Heart right ventricle (tissue), 16 donors: ENCODE results near the gene ACTR2. TPM values are rescaled to one million over a fixed set of nuclear protein-coding genes. Genes with fewer than 3 reads are reported as not detected.

Experiments
- ATAC-seq, 8 donors: fragments of 200-7000 bp; cut with Tn5 transposase; one replicate each; pipeline ENCODE4 v1.9.1; 2020; ENCODE audit warnings: mild to moderate bottlenecking in 8 of 8, moderate library complexity in 8 of 8, moderate number of reproducible peaks in 1 of 8
- DNase-seq, 2 donors: peaks; one replicate each; pipeline ENCODE4 v3.0.0-alpha.2; 2020
- H3K27ac ChIP-seq, 10 donors: fragments of 200-600 bp; sonication (generic) in 2 of 10; one replicate each; pipeline versions ENCODE4 v1.5.0 to v1.8.0; 2020 to 2022; ENCODE audit warnings: mild to moderate bottlenecking in 3 of 10
- H3K27me3 ChIP-seq, 7 donors: fragments of 200-600 bp; one replicate each; pipeline ENCODE4 v1.8.0; 2021 to 2022; ENCODE audit warnings: mild to moderate bottlenecking in 2 of 7
- H3K36me3 ChIP-seq, 9 donors: fragments of 200-600 bp; sonication (generic) in 1 of 9; one replicate each; pipeline versions ENCODE4 v1.5.0 to v1.8.0; 2020 to 2022; ENCODE audit warnings: mild to moderate bottlenecking in 2 of 9
- H3K4me1 ChIP-seq, 9 donors: fragments of 200-600 bp; sonication (generic) in 1 of 9; one replicate each; pipeline versions ENCODE4 v1.5.0 to v1.8.0; 2020 to 2022; ENCODE audit warnings: mild to moderate bottlenecking in 4 of 9
- H3K4me3 ChIP-seq, 10 donors: fragments of 200-600 bp; sonication (generic) in 2 of 10; one replicate each; pipeline versions ENCODE4 v1.5.0 to v1.8.0; 2020 to 2022; ENCODE audit warnings: mild to moderate bottlenecking in 7 of 10, moderate library complexity in 2 of 10
- H3K9me3 ChIP-seq, 11 donors: fragments of 200-600 bp in 10 of 11; sonication (generic) in 2 of 11; one replicate each; pipeline versions ENCODE4 v1.5.0 to v1.8.0; 2013 to 2022; ENCODE audit warnings: mild to moderate bottlenecking in 2 of 11, control low read depth in 1 of 11, moderate library complexity in 1 of 11
- WGBS, 2 donors: extraction: QIAGEN DNeasy Blood & Tissue Kit; methylation state at CpG; one replicate each; pipeline ENCODE4 v1.1.7; 2013; ENCODE audit warnings: inconsistent platforms in 1 of 2; 5-methylcytosine and 5-hydroxymethylcytosine counted together
- intact Hi-C, 10 donors: fragments of 100-400 bp; cut with DNase I; formaldehyde crosslinking; loops; one replicate each; pipeline versions ENCODE4 v1.11.1 to v1.14.2; 2022
- polyA plus RNA-seq, 2 donors: library from polyadenylated mRNA; stranded (reverse); fragments of 200-250 nt; gene quantifications; one replicate each; pipeline ENCODE4 v1.2.3, GENCODE V29; 2013
- total RNA-seq, 10 donors: library from RNA; stranded (reverse); fragmentation: NEBNext Ultra II Directional in 3 of 10; extraction: Animal tissue kit (Norgen Biotek cat#: 25700) in 3 of 10; gene quantifications; one replicate each; pipeline versions ENCODE4 v1.2.1 to v1.2.4, GENCODE V29; 2021 to 2023
- TF ChIP-seq, protein P1 (sequence below), 9 donors: fragments of 200-600 bp; sonication (generic) in 2 of 9; IDR thresholded peaks; one replicate each; pipeline versions ENCODE4 v1.5.0 to v1.8.0; 2021 to 2022; ENCODE audit warnings: antibody characterized with exemption in 9 of 9, mild to moderate bottlenecking in 5 of 9, moderate library complexity in 1 of 9
- donor health status: Arrhythmogenic right ventricular cardiomyopathy.
- donor health status: ischemic (EF 13 %, LVEDD 7.1; RV severe dilation, severe dysfunction).
- donor health status: healthy with polysubstance abuse.
- donor health status: DM: no; HTN: yes; CAD: no.
- donor health status: DM: no; HTN: no; CAD: no.
- donor health status: ischemic (EF 25% LVEDD 6.9; RV normal size, moderate dysfunction).
- donor health status: ischemic (EF 25% LVEDD 5.7; RV mildly dilated, moderate dysfunction).
- donor health status: healthy.
- donor health status: DM: yes; HTN: yes; CAD: no.
- donor health status: Ischemic cardiomyopathy.
- donor health status: ischemic (EF 35%, LVEDD 5.7; RV mildly dilated, moderate dysfunction).
- donor health status: nonischemic (EF 11% LVEDD 7.7; RV severe dilation, severe dysfunction).
- donor health status: DM: yes; HTN: yes; CAD: no.
- donor health status: PGD.
- donor health status: ischemic (EF 29% LVEDD 5.4; RV normal size, mild dysfunction).
- donor health status: nonischemic (EF 23%, LVEDD 6.1; RV moderate dilation, normal function).

Gene ACTR2
- total and polyA plus RNA-seq, 12 donors = 34.1 to 164 (median 105) TPM

DNA sequence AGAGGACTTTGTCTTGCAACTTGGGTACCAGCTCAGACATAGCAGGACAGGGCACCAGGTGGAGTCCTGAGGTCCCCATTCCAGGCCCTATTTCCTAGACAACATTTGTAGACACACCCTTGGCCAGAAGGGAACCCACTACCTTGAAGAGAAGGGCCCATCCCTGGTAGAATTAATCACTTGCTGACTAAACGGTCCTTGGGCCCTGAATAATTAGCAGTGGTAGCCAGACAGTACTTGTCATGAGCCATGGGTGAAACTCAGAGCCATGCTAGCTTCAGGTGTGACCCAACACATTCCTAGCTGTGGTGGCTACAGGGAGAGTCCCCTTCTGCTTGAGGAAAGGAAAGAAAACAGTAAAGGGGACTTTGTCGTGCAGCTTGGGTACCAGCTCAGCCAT is 28.5 kb upstream of the ACTR2 start:
- H3K4me3 ChIP-seq = no peak overlapping the region
- H3K27me3 ChIP-seq = no peaks in the 10 kb centered on the region
- H3K9me3 ChIP-seq = peaks cover 0 to 7% (median 0%) of the 10 kb centered on the region in 11 donors
- WGBS, 2 donors = 86 to 91% methylated on average over 2 of the region's 2 CpGs
- no peaks in the 10 kb centered on the region for H3K36me3 ChIP-seq
- ATAC-seq = peak in 2 of 8 donors; percentile 18 to 38
- DNase-seq = no peak
- no peak overlapping the region for H3K27ac ChIP-seq
- H3K4me1 ChIP-seq = peaks cover 0 to 7% (median 0%) of the 10 kb centered on the region in 9 donors
- TF ChIP-seq, protein P1, sequence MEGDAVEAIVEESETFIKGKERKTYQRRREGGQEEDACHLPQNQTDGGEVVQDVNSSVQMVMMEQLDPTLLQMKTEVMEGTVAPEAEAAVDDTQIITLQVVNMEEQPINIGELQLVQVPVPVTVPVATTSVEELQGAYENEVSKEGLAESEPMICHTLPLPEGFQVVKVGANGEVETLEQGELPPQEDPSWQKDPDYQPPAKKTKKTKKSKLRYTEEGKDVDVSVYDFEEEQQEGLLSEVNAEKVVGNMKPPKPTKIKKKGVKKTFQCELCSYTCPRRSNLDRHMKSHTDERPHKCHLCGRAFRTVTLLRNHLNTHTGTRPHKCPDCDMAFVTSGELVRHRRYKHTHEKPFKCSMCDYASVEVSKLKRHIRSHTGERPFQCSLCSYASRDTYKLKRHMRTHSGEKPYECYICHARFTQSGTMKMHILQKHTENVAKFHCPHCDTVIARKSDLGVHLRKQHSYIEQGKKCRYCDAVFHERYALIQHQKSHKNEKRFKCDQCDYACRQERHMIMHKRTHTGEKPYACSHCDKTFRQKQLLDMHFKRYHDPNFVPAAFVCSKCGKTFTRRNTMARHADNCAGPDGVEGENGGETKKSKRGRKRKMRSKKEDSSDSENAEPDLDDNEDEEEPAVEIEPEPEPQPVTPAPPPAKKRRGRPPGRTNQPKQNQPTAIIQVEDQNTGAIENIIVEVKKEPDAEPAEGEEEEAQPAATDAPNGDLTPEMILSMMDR (IDR thresholded peaks at IDR 0.05) = no peak
- intact Hi-C loops = loop anchor here in 1 of 10 donors (10.0 kb wide), 1 partner anchor 884 kb away; no protein-coding TSS in a partner anchor

DNA sequence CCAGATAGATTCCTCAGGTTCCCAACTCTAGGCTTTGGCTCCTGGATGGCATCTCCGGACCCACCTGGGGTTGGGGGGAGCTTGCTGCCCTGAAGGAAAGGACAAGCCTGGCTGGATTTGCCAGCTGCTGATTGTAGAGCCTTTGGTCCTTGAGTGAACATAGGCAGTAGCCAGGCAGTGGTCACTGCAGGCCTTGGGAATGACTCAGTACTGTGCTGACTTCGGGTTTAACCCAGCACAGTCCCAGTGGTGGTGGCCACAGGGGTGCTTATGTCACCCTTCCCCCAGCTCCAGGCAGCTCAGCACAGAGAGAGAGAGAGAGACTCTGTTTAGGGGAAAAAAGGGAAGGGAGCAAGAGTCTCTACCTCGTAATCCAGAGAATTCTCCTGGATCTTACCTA is 27.7 kb upstream of the ACTR2 start:
- H3K9me3 ChIP-seq = peaks cover 0 to 7% (median 0%) of the 10 kb centered on the region in 11 donors
- TF ChIP-seq, protein P1 (IDR thresholded peaks at IDR 0.05) = no peak
- H3K27ac ChIP-seq = no peak overlapping the region
- no peak overlapping the region for H3K4me3 ChIP-seq
- WGBS, 2 donors = 74 to 91% methylated on average over 3 of the region's 3 CpGs
- H3K27me3 ChIP-seq = no peaks in the 10 kb centered on the region
- peaks cover 0 to 4% (median 0%) of the 10 kb centered on the region in 9 donors for H3K36me3 ChIP-seq
- ATAC-seq (no peak), DNase-seq (no peak)
- H3K4me1 ChIP-seq = peaks cover 0 to 7% (median 0%) of the 10 kb centered on the region in 9 donors
- intact Hi-C loops = loop anchor here in 1 of 10 donors (10.0 kb wide), 1 partner anchor 885 kb away; no protein-coding TSS in a partner anchor

DNA sequence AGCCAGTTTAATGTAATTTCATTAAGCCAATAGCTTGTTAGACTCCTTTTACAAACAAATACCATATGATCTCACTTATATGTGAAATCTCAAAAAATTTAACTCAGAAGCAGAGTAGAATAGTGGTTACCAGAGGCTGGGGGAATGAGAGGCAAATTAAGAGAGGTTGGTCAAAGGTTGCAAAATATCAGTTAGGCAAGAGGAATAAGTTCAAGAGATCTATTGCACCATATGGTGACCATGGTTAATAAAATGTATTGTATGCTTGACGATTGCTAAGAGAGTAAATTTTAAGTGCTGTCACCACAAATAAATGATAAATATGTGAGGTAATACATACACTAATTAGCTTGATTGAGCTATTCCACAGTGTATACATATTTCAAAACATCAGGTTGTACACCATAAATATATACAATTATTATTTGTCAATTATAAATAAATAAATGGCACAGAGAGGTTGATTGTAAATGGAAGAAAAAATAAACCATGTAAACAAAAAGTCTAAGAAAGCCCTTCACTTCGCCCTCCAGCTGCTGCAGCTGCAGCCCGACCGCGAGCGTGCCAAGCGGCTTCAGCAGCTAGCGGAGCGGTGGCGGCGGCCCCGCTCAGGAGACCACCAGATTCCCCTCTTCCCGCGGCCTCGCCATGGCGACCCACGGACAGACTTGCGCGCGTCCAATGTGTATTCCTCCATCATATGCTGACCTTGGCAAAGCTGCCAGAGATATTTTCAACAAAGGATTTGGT is 23.0 kb upstream of the ACTR2 start:
- TF ChIP-seq, protein P1 (IDR thresholded peaks at IDR 0.05) = no peak
- Histone ChIP-seq H3K27me3 (no peaks in the 10 kb centered on the region), H3K27ac (no peak overlapping the region), H3K4me1 (no peaks in the 10 kb centered on the region), H3K36me3 (peaks cover 0 to 7% (median 0%) of the 10 kb centered on the region in 9 donors), H3K4me3 (peak overlapping the region in 1 of 10 donors; percentile 20), H3K9me3 (peaks cover 0 to 7% (median 0%) of the 10 kb centered on the region in 11 donors)
- intact Hi-C loops = no loop called here
- WGBS, 2 donors = 94 to 95% methylated on average over 20 of the region's 20 CpGs
- no peak for ATAC-seq
- DNase-seq = peak in 1 of 2 donors; percentile 27

DNA sequence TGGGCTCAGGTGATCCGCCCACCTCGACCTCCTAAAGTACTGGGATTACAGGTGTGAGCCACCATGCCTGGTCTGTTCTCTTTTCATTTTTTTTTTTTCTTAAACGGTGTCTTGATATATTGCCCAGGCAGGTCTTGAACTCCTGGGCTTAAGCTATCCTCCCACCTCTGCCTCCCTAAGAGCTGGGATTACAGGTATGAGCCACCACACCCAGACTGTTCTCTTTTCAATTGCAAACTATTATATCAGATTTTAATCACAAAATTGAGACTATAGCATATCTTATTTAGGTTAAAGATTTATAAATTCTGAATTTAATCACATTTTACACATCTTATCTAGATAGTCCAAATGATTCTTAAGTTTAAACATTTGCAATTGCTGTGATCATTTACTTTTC is 15.5 kb upstream of the ACTR2 start:
- no peaks in the 10 kb centered on the region for H3K27me3 ChIP-seq
- ATAC-seq (no peak), DNase-seq (no peak)
- no peak overlapping the region for H3K27ac ChIP-seq
- H3K4me1 ChIP-seq = no peaks in the 10 kb centered on the region
- TF ChIP-seq, protein P1 (IDR thresholded peaks at IDR 0.05) = no peak
- H3K9me3 ChIP-seq = no peaks in the 10 kb centered on the region
- intact Hi-C loops = no loop called here
- no peaks in the 10 kb centered on the region for H3K36me3 ChIP-seq
- no peak overlapping the region for H3K4me3 ChIP-seq
- 88 to 89% methylated on average over 3 of the region's 3 CpGs for WGBS, 2 donors
